Measurements from ENCODE around the gene C10orf95. TPM values are rescaled to one million over a fixed set of nuclear protein-coding genes. Genes with fewer than 3 reads are reported as not detected.
A peak's percentile ranks its signal among the peaks of the same experiment; 100 is the strongest.

C10orf95 gene
- polyA plus RNA-seq, 1 experiment = not detected

DNA sequence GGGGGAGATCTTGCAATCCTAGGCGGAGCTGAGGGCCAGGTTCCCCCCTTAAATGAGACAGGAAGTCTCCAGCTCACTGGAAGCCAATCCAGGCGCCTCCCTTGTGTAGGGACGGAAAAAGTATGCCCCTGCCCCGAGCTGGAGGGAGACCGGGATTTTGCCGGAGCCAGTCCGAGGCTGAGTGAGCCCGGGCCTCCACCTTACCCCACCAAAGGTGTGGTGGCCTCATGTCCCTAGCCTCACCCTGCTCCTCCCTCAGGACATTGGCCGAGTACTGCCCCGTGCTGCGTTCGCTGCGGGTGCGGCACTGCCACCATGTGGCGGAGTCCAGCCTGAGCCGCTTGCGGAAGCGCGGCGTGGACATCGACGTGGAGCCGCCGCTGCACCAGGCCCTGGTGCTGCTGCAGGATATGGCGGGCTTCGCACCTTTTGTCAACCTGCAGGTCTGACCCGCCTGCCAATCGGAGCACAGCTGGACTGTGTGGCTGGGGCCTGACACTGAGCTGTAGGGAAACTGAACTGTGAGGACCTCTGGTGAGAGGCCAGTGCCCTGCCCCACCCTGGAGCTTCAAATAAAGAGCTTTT, 28.7 kb downstream of the C10orf95 start:
- peaks cover 11% of the 10 kb centered on the region for H3K27me3 ChIP-seq (ENCODE audit: control insufficient read depth, insufficient read depth, low read length)
- no peak for DNase-seq (ENCODE audit: low read depth, low spot score)
- TF ChIP-seq, protein P1, sequence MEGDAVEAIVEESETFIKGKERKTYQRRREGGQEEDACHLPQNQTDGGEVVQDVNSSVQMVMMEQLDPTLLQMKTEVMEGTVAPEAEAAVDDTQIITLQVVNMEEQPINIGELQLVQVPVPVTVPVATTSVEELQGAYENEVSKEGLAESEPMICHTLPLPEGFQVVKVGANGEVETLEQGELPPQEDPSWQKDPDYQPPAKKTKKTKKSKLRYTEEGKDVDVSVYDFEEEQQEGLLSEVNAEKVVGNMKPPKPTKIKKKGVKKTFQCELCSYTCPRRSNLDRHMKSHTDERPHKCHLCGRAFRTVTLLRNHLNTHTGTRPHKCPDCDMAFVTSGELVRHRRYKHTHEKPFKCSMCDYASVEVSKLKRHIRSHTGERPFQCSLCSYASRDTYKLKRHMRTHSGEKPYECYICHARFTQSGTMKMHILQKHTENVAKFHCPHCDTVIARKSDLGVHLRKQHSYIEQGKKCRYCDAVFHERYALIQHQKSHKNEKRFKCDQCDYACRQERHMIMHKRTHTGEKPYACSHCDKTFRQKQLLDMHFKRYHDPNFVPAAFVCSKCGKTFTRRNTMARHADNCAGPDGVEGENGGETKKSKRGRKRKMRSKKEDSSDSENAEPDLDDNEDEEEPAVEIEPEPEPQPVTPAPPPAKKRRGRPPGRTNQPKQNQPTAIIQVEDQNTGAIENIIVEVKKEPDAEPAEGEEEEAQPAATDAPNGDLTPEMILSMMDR (IDR thresholded peaks at IDR 0.05; ENCODE audit: low read depth, low read length) = peak; percentile 81
- POLR2A ChIA-PET = interaction anchor here (1.0 to 3.3 kb wide), 7 partner anchors 10 to 253 kb away, joined by 3 to 31 read pairs (median 4); partner anchors contain the start of genes C10orf95 and CUEDC2
- CTCF ChIA-PET = interaction anchor here (0.7 to 5.0 kb wide), 16 partner anchors 9 to 253 kb away, joined by 3 to 33 read pairs (median 6); partner anchors contain the start of genes CUEDC2 and NFKB2
- peak overlapping the region; percentile 21 for H3K27ac ChIP-seq (ENCODE audit: low read depth, low read length)
- H3K4me3 ChIP-seq (ENCODE audit: low read depth, low read length) = peak overlapping the region; percentile 92
- H3K9me3 ChIP-seq (ENCODE audit: control insufficient read depth, insufficient read depth, low read length) = no peaks in the 10 kb centered on the region; the same call in 1 of the 2 replicates

DNA sequence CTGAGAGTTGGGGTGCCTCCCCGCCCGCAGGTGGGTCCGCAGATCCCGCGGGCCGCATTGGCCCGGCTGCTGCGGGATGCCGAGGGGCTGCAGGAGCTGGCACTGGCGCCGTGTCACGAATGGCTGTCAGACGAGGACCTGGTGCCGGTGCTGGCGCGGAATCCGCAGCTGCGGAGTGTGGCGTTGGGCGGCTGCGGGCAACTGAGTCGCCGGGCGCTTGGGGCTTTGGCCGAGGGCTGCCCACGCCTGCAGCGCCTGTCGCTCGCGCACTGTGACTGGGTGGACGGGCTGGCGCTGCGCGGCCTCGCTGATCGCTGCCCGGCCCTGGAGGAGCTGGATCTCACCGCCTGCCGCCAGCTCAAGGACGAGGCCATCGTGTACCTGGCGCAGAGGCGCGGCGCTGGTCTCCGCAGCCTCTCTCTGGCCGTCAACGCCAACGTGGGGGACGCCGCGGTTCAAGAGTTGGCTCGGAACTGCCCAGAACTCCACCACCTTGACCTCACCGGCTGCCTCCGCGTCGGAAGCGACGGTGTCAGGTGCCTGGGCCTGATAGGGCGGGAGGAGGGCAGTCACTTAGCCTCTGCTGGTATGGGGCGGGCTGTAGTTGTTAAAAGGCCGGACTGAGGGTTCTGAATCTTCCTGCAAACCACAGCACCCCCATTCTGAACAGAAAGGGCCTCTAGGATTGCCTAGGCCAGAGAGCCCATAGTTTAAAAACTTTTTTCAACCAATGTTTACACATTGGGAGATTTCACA, 29.4 kb downstream of the C10orf95 start:
- H3K27ac ChIP-seq (ENCODE audit: low read depth, low read length) = peak overlapping the region; percentile 21
- ChIA-PET CTCF (interaction anchor here (1.0 to 5.0 kb wide), 10 partner anchors 10 to 253 kb away, joined by 3 to 33 read pairs (median 9); partner anchors contain the start of genes CUEDC2 and NFKB2), POLR2A (interaction anchor here (1.0 to 3.3 kb wide), 7 partner anchors 11 to 252 kb away, joined by 3 to 31 read pairs (median 6); partner anchors contain the start of genes C10orf95 and CUEDC2)
- TF ChIP-seq, protein P1 (IDR thresholded peaks at IDR 0.05; ENCODE audit: low read depth, low read length) = no peak
- H3K9me3 ChIP-seq (ENCODE audit: control insufficient read depth, insufficient read depth, low read length) = no peaks in the 10 kb centered on the region; the same call in 1 of the 2 replicates
- DNase-seq (ENCODE audit: low read depth, low spot score) = no peak
- H3K27me3 ChIP-seq (ENCODE audit: control insufficient read depth, insufficient read depth, low read length) = peaks cover 16% of the 10 kb centered on the region
- H3K4me3 ChIP-seq (ENCODE audit: low read depth, low read length) = peak overlapping the region; percentile 92

DNA sequence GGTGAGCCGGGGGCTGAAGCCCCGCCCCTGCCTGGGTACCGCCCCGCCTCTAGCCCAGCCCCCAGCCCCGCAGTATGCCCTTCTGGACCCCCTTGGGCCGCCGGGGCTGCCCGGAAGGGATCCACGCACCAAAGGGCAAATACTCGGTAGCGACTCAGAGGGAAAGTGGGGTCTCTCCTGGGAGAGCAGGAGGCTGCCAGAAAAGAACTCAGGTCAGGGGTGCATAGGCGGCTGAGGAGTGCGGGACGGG, 29.9 kb downstream of the C10orf95 start:
- POLR2A ChIA-PET = interaction anchor here (0.5 to 3.3 kb wide), 7 partner anchors 11 to 252 kb away, joined by 3 to 31 read pairs (median 5); partner anchors contain the start of genes C10orf95 and CUEDC2
- Histone ChIP-seq H3K27ac (ENCODE audit: low read depth, low read length) (no peak overlapping the region), H3K4me3 (ENCODE audit: low read depth, low read length) (peak overlapping the region; percentile 92), H3K27me3 (ENCODE audit: control insufficient read depth, insufficient read depth, low read length) (peaks cover 17% of the 10 kb centered on the region), H3K9me3 (ENCODE audit: control insufficient read depth, insufficient read depth, low read length) (no peaks in the 10 kb centered on the region; the same call in 1 of the 2 replicates)
- DNase-seq (ENCODE audit: low read depth, low spot score) = no peak
- TF ChIP-seq, protein P1 (IDR thresholded peaks at IDR 0.05; ENCODE audit: low read depth, low read length) = no peak
- CTCF ChIA-PET = interaction anchor here (1.0 to 5.0 kb wide), 7 partner anchors 11 to 252 kb away, joined by 3 to 33 read pairs (median 14); partner anchors contain the start of genes CUEDC2 and NFKB2

DNA sequence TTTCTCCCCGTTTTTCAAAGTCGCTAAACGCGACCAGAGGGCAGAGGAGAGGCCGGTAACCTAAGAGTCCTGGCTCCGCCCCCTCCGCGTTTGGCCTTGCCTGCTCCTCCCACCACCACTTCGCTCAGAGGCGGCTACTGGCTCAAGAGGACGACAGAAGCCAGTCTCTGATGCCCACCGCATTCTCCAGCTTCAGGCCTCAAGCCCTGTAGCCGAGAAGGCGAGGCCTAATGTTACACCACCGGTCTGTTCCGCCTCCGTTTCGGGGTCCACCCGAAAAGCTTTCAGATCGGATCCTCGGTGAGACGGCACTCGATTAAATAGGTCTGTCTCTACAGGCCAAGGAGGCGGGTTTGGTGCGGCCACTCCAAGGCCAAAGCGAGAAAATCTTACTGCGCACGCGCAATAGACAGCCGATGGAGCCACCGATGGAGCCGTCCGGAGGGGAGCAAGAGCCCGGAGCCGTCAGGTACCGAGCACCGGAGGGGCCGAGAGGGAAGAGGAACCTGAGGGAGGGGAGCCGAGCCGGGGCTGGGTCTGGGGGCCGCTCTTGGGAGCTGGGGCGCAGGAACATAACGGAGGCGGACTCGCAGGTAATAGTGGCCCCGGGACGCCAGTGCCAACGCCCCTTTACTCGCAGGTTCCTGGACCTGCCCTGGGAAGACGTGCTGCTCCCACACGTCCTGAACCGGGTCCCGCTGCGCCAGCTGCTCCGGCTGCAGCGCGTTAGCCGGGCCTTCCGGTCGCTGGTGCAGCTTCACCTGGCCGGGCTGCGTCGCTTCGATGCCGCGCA, 30.4 kb downstream of the C10orf95 start, which contains the start of gene FBXL15:
Gene FBXL15, plus strand, starts transcription at position 123 of the 793 bp plus-strand sequence. Its CDS starts 294 bp downstream, at position 417.
- peak within 1 kb of the TSS; percentile 84 for H3K27ac ChIP-seq (ENCODE audit: low read depth, low read length)
- DNase-seq (ENCODE audit: low read depth, low spot score) = peak; percentile 92
- peak within 1 kb of the TSS; percentile 92 for H3K4me3 ChIP-seq (ENCODE audit: low read depth, low read length)
- H3K9me3 ChIP-seq (ENCODE audit: control insufficient read depth, insufficient read depth, low read length) = no peaks in the 10 kb centered on the region; the same call in 1 of the 2 replicates
- H3K27me3 ChIP-seq (ENCODE audit: control insufficient read depth, insufficient read depth, low read length) = peaks cover 22% of the 10 kb centered on the region
- TF ChIP-seq, protein P1 (IDR thresholded peaks at IDR 0.05; ENCODE audit: low read depth, low read length) = no peak
- ChIA-PET POLR2A (interaction anchor here (0.5 to 3.3 kb wide), 7 partner anchors 12 to 251 kb away, joined by 3 to 31 read pairs (median 5); partner anchors contain the start of gene CUEDC2), CTCF (interaction anchor here (1.6 to 5.0 kb wide), 3 partner anchors 21 to 191 kb away, joined by 7 to 33 read pairs (median 8); no protein-coding TSS in a partner anchor)
